ENCODE measurements around the gene KCNC1.

The KCNC1 gene

GRCh38 chr11:17734418-17734911 is at the start of gene KCNC1:
KCNC1 (plus strand) TSS chr11:17734781; CDS start chr11:17736003, 1,222 bp downstream.
- DNase-seq (ENCODE audit: low spot score): peak; percentile 78

- DNase-seq (ENCODE audit: low spot score): peak; percentile 20
Measured at GRCh38 chr11:17686231-17686980, 48.2 kb upstream of the KCNC1 start.

- no peak for DNase-seq (ENCODE audit: low spot score)
Measured at GRCh38 chr11:17687946-17688670, 46.5 kb upstream of the KCNC1 start.

- DNase-seq (ENCODE audit: low spot score): no peak
Measured at GRCh38 chr11:17691550-17691949, 43.0 kb upstream of the KCNC1 start.

- no peak for DNase-seq (ENCODE audit: low spot score)
Measured at GRCh38 chr11:17691976-17692375, 42.6 kb upstream of the KCNC1 start.

GRCh38 chr11:17692931-17693330 is 41.6 kb upstream of the KCNC1 start:
- DNase-seq (ENCODE audit: low spot score): no peak

- no peak for DNase-seq (ENCODE audit: low spot score)
Measured at GRCh38 chr11:17693531-17693930, 41.0 kb upstream of the KCNC1 start.

- no peak for DNase-seq (ENCODE audit: low spot score)
Measured at GRCh38 chr11:17694494-17695110, 40.0 kb upstream of the KCNC1 start.

- no peak for DNase-seq (ENCODE audit: low spot score)
Measured at GRCh38 chr11:17695454-17696441, 38.8 kb upstream of the KCNC1 start.

- DNase-seq (ENCODE audit: low spot score): no peak
Measured at GRCh38 chr11:17696741-17697140, 37.8 kb upstream of the KCNC1 start.

- DNase-seq (ENCODE audit: low spot score): no peak
Measured at GRCh38 chr11:17697175-17697949, 37.2 kb upstream of the KCNC1 start.

GRCh38 chr11:17699147-17700114 is 35.1 kb upstream of the KCNC1 start:
- DNase-seq (ENCODE audit: low spot score): no peak

GRCh38 chr11:17700991-17701390 is 33.6 kb upstream of the KCNC1 start:
- no peak for DNase-seq (ENCODE audit: low spot score)

- DNase-seq (ENCODE audit: low spot score): no peak
Measured at GRCh38 chr11:17702876-17703275, 31.7 kb upstream of the KCNC1 start.

- no peak for DNase-seq (ENCODE audit: low spot score)
Measured at GRCh38 chr11:17703951-17704350, 30.6 kb upstream of the KCNC1 start.

- DNase-seq (ENCODE audit: low spot score): no peak
Measured at GRCh38 chr11:17707830-17708229, 26.8 kb upstream of the KCNC1 start.

- no peak for DNase-seq (ENCODE audit: low spot score)
Measured at GRCh38 chr11:17711836-17712235, 22.7 kb upstream of the KCNC1 start.

GRCh38 chr11:17713851-17714250 is 20.7 kb upstream of the KCNC1 start:
- DNase-seq (ENCODE audit: low spot score): no peak

GRCh38 chr11:17714356-17714854 is 20.2 kb upstream of the KCNC1 start:
- DNase-seq (ENCODE audit: low spot score): no peak
